Neural progenitor cell (in vitro differentiated cells): ENCODE measurements around the gene PSTPIP1. TPM values are rescaled to one million over a fixed set of nuclear protein-coding genes. Genes with fewer than 3 reads are reported as not detected.

Source experiments
- DNase-seq: peaks from one replicate; pipeline ENCODE4 v3.0.0-alpha.2; 2016; ENCODE audit warnings: low spot score
- H2AFZ ChIP-seq: fragments of 200-600 bp; sonication (generic); replicated peaks from 2 replicates; pipeline ENCODE4 v1.6.1; 2016; ENCODE audit warnings: antibody characterized with exemption
- H3F3A ChIP-seq: fragments of 200-600 bp; sonication (generic); 2 replicates; pipeline ENCODE4 v1.6.1; 2016; ENCODE audit warnings: antibody characterized with exemption, low read depth
- H3K27ac ChIP-seq: fragments of 200-600 bp; sonication (generic); 2 replicates; pipeline ENCODE4 v1.5.1; 2016; ENCODE audit warnings: mild to moderate bottlenecking
- H3K27me3 ChIP-seq: fragments of 200-600 bp; sonication (generic); 2 replicates; pipeline ENCODE4 v1.6.1; 2016; ENCODE audit warnings: mild to moderate bottlenecking, moderate library complexity
- H3K36me3 ChIP-seq: fragments of 200-600 bp; sonication (generic); 2 replicates; pipeline ENCODE4 v1.5.1; 2016
- H3K4me1 ChIP-seq: fragments of 200-600 bp; sonication (generic); 2 replicates; pipeline ENCODE4 v1.6.1; 2016; ENCODE audit warnings: mixed run types
- H3K4me2 ChIP-seq: fragments of 200-600 bp; sonication (generic); 2 replicates; pipeline ENCODE4 v1.6.1; 2016
- H3K4me3 ChIP-seq: fragments of 200-600 bp; sonication (generic); 2 replicates; pipeline ENCODE4 v1.5.1; 2016
- H3K79me2 ChIP-seq: fragments of 200-600 bp; sonication (generic); 2 replicates; pipeline ENCODE4 v1.6.1; 2016; ENCODE audit warnings: low read depth
- H3K9ac ChIP-seq: fragments of 200-600 bp; sonication (generic); 2 replicates; pipeline ENCODE4 v1.6.1; 2016
- H3K9me3 ChIP-seq: fragments of 200-600 bp; sonication (generic); 2 replicates; pipeline ENCODE4 v1.5.1; 2016; ENCODE audit warnings: low read depth
- H4K20me1 ChIP-seq: fragments of 200-600 bp; sonication (generic); 2 replicates; pipeline ENCODE4 v1.6.1; 2016; ENCODE audit warnings: low read depth
- H3K27ac Mint-ChIP-seq: 3 replicates; pipeline ENCODE4 v1.8.0; 2021; ENCODE audit warnings: mixed read lengths
- H3K27me3 Mint-ChIP-seq: 2 replicates; pipeline ENCODE4 v1.8.0; 2022; ENCODE audit warnings: low read depth, mild to moderate bottlenecking, inconsistent platforms, moderate library complexity, mixed read lengths; ENCODE audit not compliant: insufficient read depth
- H3K36me3 Mint-ChIP-seq: 3 replicates; pipeline ENCODE4 v1.8.0; 2021; ENCODE audit warnings: mixed read lengths
- H3K4me1 Mint-ChIP-seq: 3 replicates; pipeline ENCODE4 v1.8.0; 2021; ENCODE audit warnings: mixed read lengths
- H3K4me3 Mint-ChIP-seq: 3 replicates; pipeline ENCODE4 v1.8.0; 2021; ENCODE audit warnings: mild to moderate bottlenecking, moderate library complexity, mixed read lengths
- H3K9me3 Mint-ChIP-seq: 3 replicates; pipeline ENCODE4 v1.8.0; 2020; ENCODE audit warnings: mixed read lengths
- EZH2 ChIP-seq: fragments of 200-600 bp; sonication (generic); IDR thresholded peaks from 2 replicates; pipeline ENCODE4 v1.6.1; 2017; ENCODE audit warnings: antibody characterized with exemption, mild to moderate bottlenecking, moderate library complexity
- EZH2phosphoT487 ChIP-seq: fragments of 200-600 bp; sonication (generic); IDR thresholded peaks from 2 replicates; pipeline ENCODE4 v1.6.1; 2017; ENCODE audit warnings: antibody characterized with exemption
- total RNA-seq: library from RNA; depleted of rRNA; stranded (reverse); fragments of >200 nt; gene quantifications from 2 replicates; pipeline ENCODE4 v1.2.3, GENCODE V29; 2015; ENCODE audit warnings: low replicate concordance
- TF ChIP-seq, protein P1 (sequence below): fragments of 200-600 bp; sonication (generic); IDR thresholded peaks from 2 replicates; pipeline ENCODE4 v1.5.1; 2017; ENCODE audit warnings: antibody characterized with exemption, mild to moderate bottlenecking

PSTPIP1 gene
- total RNA-seq, 1 donor from 2014 or later, result 0.19 TPM

- Histone ChIP-seq H3K9me3 (no peaks in the 10 kb centered on the region), H3F3A (peaks cover 8% of the 10 kb centered on the region), H3K27ac (no peak overlapping the region), H3K4me1 (peaks cover 34% of the 10 kb centered on the region), H3K4me2 (no peak overlapping the region), H3K36me3 (no peaks in the 10 kb centered on the region), H3K9ac (no peak overlapping the region), H3K79me2 (peaks cover 100% of the 10 kb centered on the region), H3K4me3 (no peak overlapping the region), H4K20me1 (peaks cover 99% of the 10 kb centered on the region), H3K27me3 (no peaks in the 10 kb centered on the region), H2AFZ (no peak overlapping the region)
- TF ChIP-seq EZH2 (no peak), EZH2phosphoT487 (no peak)
- TF ChIP-seq, protein P1, sequence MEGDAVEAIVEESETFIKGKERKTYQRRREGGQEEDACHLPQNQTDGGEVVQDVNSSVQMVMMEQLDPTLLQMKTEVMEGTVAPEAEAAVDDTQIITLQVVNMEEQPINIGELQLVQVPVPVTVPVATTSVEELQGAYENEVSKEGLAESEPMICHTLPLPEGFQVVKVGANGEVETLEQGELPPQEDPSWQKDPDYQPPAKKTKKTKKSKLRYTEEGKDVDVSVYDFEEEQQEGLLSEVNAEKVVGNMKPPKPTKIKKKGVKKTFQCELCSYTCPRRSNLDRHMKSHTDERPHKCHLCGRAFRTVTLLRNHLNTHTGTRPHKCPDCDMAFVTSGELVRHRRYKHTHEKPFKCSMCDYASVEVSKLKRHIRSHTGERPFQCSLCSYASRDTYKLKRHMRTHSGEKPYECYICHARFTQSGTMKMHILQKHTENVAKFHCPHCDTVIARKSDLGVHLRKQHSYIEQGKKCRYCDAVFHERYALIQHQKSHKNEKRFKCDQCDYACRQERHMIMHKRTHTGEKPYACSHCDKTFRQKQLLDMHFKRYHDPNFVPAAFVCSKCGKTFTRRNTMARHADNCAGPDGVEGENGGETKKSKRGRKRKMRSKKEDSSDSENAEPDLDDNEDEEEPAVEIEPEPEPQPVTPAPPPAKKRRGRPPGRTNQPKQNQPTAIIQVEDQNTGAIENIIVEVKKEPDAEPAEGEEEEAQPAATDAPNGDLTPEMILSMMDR, result no peak
- Mint-ChIP-seq H3K27ac (no peak overlapping the region), H3K9me3 (no peaks in the 10 kb centered on the region), H3K4me3 (no peak overlapping the region), H3K27me3 (no peaks in the 10 kb centered on the region), H3K4me1 (peaks cover 47% of the 10 kb centered on the region), H3K36me3 (peaks cover 14% of the 10 kb centered on the region)
- no peak for DNase-seq
Observed at GRCh38 chr15:77064063-77064462, 69.1 kb downstream of the PSTPIP1 start.

DNA sequence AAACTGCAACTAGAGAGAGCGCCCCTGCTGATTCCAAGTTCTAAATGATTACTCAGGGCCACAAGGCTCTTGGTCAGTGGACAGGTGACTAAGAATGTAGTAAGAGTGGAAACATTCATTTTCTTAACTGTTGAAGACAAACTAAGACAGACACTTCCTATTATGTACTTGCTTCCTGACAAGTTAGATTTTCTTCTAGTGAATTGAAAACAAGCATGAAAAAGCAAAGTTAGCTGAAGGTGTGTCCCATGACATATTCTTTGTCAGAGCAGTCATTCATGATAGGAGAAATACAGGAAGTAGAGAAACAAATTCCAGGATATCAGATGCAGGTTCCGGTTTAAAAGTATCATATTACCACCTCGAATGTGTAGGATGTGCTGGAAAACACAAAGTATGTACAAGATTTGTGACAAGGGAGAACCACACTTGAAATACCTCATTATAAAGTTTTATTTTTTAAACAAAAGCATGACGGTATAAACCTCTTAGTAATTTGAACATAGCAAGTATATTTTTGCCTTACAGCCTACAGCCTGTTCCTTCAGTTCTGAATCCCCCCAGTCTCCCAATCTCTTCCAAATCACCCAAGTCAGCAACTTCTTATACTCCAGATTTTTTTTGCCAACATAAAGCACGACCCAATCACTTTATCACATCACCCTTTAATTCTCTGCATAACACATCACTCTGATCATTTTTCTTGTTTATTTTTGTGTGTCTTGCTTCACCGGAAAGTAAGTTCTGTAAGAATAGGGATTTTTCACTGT, 69.8 kb downstream of the PSTPIP1 start:
- H3K79me2 ChIP-seq, result peaks cover 100% of the 10 kb centered on the region
- Mint-ChIP-seq H3K4me1 (peaks cover 51% of the 10 kb centered on the region), H3K36me3 (peaks cover 14% of the 10 kb centered on the region), H3K27ac (no peak overlapping the region), H3K9me3 (no peaks in the 10 kb centered on the region), H3K27me3 (peaks cover 2% of the 10 kb centered on the region), H3K4me3 (no peak overlapping the region)
- DNase-seq, result no peak
- H3K4me2 ChIP-seq, result no peak overlapping the region
- no peak overlapping the region for H2AFZ ChIP-seq
- H3K27ac ChIP-seq, result no peak overlapping the region
- H3F3A ChIP-seq, result peaks cover 8% of the 10 kb centered on the region
- peaks cover 40% of the 10 kb centered on the region for H3K4me1 ChIP-seq
- no peak overlapping the region for H3K4me3 ChIP-seq
- TF ChIP-seq EZH2phosphoT487, result no peak
- no peaks in the 10 kb centered on the region for H3K9me3 ChIP-seq
- peaks cover 100% of the 10 kb centered on the region for H4K20me1 ChIP-seq
- H3K36me3 ChIP-seq, result no peaks in the 10 kb centered on the region
- H3K9ac ChIP-seq, result no peak overlapping the region
- no peaks in the 10 kb centered on the region for H3K27me3 ChIP-seq

- Histone ChIP-seq H3K27ac (no peak overlapping the region), H3K36me3 (no peaks in the 10 kb centered on the region), H4K20me1 (peaks cover 83% of the 10 kb centered on the region), H3K79me2 (peaks cover 84% of the 10 kb centered on the region), H2AFZ (no peak overlapping the region), H3K4me2 (peak overlapping the region; percentile 20), H3K9me3 (no peaks in the 10 kb centered on the region), H3K4me1 (peaks cover 25% of the 10 kb centered on the region), H3K27me3 (no peaks in the 10 kb centered on the region), H3K4me3 (no peak overlapping the region), H3F3A (peaks cover 8% of the 10 kb centered on the region), H3K9ac (no peak overlapping the region)
- H3K27me3 Mint-ChIP-seq, result peaks cover 2% of the 10 kb centered on the region
- no peak overlapping the region for H3K4me3 Mint-ChIP-seq
- H3K4me1 Mint-ChIP-seq, result peaks cover 40% of the 10 kb centered on the region
- TF ChIP-seq EZH2, result no peak
- TF ChIP-seq, protein P1, result no peak
- TF ChIP-seq EZH2phosphoT487, result no peak
- H3K27ac Mint-ChIP-seq, result no peak overlapping the region
- no peak for DNase-seq
- H3K36me3 Mint-ChIP-seq, result peaks cover 14% of the 10 kb centered on the region
- no peaks in the 10 kb centered on the region for H3K9me3 Mint-ChIP-seq
Observed at GRCh38 chr15:77066971-77067690, 72.2 kb downstream of the PSTPIP1 start.
